ACC112 (cell line): ENCODE measurements around the gene CNNM2.

Experiments used
- H2AFZ ChIP-seq: fragments of 200-600 bp; sonication (generic); one replicate; pipeline ENCODE4 v1.6.0; 2017; ENCODE audit warnings: antibody characterized with exemption, low read length; ENCODE audit not compliant: unreplicated experiment
- H3K27ac ChIP-seq: fragments of 200-600 bp; sonication (generic); 2 replicates; pipeline ENCODE4 v1.5.1; 2014; ENCODE audit warnings: low read depth, mild to moderate bottlenecking, antibody characterized with exemption, low read length, moderate library complexity
- H3K27me3 ChIP-seq: fragments of 200-600 bp; sonication (generic); 2 replicates; pipeline ENCODE4 v1.6.1; 2014; ENCODE audit warnings: mild to moderate bottlenecking, antibody characterized with exemption, low read length, moderate library complexity, mixed read lengths; ENCODE audit not compliant: insufficient read depth
- H3K36me3 ChIP-seq: fragments of 200-600 bp; sonication (generic); 2 replicates; pipeline ENCODE4 v1.6.1; 2016; ENCODE audit warnings: mild to moderate bottlenecking, antibody characterized with exemption, low read length, moderate library complexity, mixed read lengths; ENCODE audit not compliant: insufficient read depth
- H3K4me1 ChIP-seq: fragments of 200-600 bp; sonication (generic); one replicate; pipeline ENCODE4 v1.6.1; 2016; ENCODE audit warnings: low read length, mixed read lengths; ENCODE audit not compliant: insufficient read depth, unreplicated experiment, control insufficient read depth
- H3K4me3 ChIP-seq: fragments of 200-600 bp; sonication (generic); 2 replicates; pipeline ENCODE4 v1.5.1; 2014; ENCODE audit warnings: mild to moderate bottlenecking, low read depth, low read length
- H3K79me2 ChIP-seq: fragments of 200-600 bp; sonication (generic); one replicate; pipeline ENCODE4 v1.6.0; 2016; ENCODE audit warnings: low read length; ENCODE audit not compliant: control insufficient read depth, unreplicated experiment, insufficient read depth

The CNNM2 gene

DNA sequence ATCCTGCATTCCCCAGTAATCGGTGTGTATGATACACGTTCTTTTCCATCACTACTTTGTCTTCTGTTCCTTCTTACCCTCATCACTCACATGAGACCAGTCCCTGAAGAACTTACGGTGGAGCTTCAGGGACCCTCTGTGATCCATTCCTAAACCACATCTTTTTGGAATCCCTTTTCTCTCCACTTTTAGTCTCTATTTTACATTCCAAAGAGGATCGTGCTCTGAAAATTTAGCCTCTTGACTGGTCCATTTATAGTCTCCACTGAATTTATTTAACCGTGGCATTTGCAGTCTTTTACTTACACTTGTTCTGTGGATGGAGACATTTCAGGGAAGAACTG lies 165.9 kb downstream of the CNNM2 start:
- no peak overlapping the region for H3K4me3 ChIP-seq
- H3K79me2 ChIP-seq, result no peaks in the 10 kb centered on the region
- peaks cover 11% of the 10 kb centered on the region; the same call in 1 of the 2 replicates for H3K36me3 ChIP-seq
- no peaks in the 10 kb centered on the region for H3K4me1 ChIP-seq
- no peaks in the 10 kb centered on the region for H3K27me3 ChIP-seq
- H2AFZ ChIP-seq, result no peak overlapping the region
- H3K27ac ChIP-seq, result no peak overlapping the region

DNA sequence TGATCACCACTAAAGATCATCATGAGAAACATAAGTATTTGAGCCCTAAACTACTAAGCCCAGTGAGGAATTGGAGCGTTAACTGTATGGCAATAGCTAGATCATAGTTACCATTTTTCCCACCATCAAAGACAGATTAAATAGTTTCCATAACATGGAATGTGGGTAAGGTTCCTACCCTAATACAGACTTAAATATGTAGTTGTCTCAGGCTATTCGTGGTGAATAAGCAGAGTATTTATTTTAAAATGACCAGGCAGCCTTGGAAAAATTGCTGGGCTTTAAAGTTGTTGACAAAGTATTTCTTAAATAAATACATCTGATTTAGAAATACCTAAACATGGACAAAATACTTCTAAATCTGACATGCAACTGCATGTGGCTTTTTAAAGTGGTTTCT lies 168.2 kb downstream of the CNNM2 start:
- Histone ChIP-seq H3K4me3 (no peak overlapping the region), H3K4me1 (no peaks in the 10 kb centered on the region), H3K36me3 (peaks cover 29% of the 10 kb centered on the region; the same call in 1 of the 2 replicates), H3K27me3 (no peaks in the 10 kb centered on the region), H2AFZ (no peak overlapping the region), H3K79me2 (no peaks in the 10 kb centered on the region), H3K27ac (no peak overlapping the region)

DNA sequence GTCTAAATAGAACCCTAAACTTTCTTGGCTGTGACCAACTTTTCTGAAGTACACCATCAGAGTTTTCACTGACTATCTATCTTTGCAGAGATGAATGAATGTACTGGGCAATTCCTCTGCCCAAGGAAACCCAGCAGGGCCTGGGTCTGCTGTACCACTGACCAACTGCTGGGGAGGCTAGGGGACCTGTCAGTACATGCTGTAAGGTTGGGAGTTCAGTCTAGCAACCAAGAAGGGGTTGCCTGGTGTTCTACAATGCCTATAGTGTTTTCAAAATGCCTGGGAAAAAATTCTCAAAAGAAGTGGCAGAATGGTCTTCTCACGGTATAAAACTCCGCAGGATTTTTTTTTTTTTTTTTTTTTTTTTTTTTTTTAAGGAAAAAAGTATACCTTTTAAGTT lies 168.7 kb downstream of the CNNM2 start:
- no peak overlapping the region for H3K4me3 ChIP-seq
- no peaks in the 10 kb centered on the region for H3K79me2 ChIP-seq
- peaks cover 31% of the 10 kb centered on the region; the same call in 1 of the 2 replicates for H3K36me3 ChIP-seq
- H2AFZ ChIP-seq, result no peak overlapping the region
- H3K4me1 ChIP-seq, result no peaks in the 10 kb centered on the region
- H3K27me3 ChIP-seq, result no peaks in the 10 kb centered on the region
- H3K27ac ChIP-seq, result no peak overlapping the region

DNA sequence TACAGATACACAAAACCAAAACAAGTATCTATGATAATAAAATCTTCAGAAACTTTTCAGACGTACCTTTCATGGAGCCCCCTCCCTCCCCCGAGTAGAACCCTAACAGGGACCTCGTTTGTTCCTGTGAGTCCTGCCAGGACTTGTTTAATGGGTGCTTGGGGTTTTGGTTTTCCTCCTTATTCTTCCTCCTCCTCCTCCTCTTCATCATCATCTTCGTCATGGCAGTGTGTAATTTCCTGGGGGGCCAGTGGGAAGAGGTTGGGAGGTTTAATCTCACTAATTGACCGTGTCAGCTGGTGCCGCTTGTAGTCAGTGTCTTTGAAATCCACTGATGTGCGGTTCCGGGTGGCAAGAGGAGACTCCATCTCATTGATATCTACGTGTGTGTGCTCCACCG lies 171.4 kb downstream of the CNNM2 start:
- no peaks in the 10 kb centered on the region for H3K4me1 ChIP-seq
- H3K27ac ChIP-seq, result no peak overlapping the region
- H3K79me2 ChIP-seq, result no peaks in the 10 kb centered on the region
- H3K4me3 ChIP-seq, result no peak overlapping the region
- H2AFZ ChIP-seq, result no peak overlapping the region
- H3K27me3 ChIP-seq, result no peaks in the 10 kb centered on the region
- H3K36me3 ChIP-seq, result peaks cover 51% of the 10 kb centered on the region

DNA sequence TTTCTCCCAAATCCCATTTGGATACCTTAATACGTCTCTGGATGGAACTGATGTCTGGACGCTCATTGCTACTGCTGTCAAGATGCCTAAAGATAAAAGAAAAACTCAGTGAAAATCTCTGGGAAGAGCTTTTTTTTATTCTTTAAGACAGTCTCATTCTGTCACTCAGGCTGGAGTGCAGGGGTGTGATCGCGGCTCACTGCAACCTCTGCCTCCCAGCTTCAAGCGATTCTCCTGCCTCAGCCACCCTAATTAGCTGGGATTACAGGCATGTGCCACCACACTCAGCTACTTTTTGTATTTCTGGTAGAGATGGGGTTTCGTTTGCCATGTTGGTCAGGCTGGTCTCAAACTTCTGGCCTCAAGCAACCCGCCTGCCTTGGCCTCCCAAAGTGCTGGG lies 172.8 kb downstream of the CNNM2 start:
- peaks cover 59% of the 10 kb centered on the region for H3K36me3 ChIP-seq

GRCh38 chr10:103095005-103095404 lies 176.9 kb downstream of the CNNM2 start:
- no peak overlapping the region for H3K27ac ChIP-seq
- no peaks in the 10 kb centered on the region for H3K4me1 ChIP-seq
- H3K79me2 ChIP-seq, result no peaks in the 10 kb centered on the region
- no peak overlapping the region for H3K4me3 ChIP-seq
- no peak overlapping the region for H2AFZ ChIP-seq
- H3K36me3 ChIP-seq, result peaks cover 63% of the 10 kb centered on the region
- H3K27me3 ChIP-seq, result no peaks in the 10 kb centered on the region

More for the DNA sequence above, 172.8 kb downstream of the CNNM2 start:
- H3K27me3 ChIP-seq, result no peaks in the 10 kb centered on the region
- no peaks in the 10 kb centered on the region for H3K79me2 ChIP-seq
- no peaks in the 10 kb centered on the region for H3K4me1 ChIP-seq
- H3K27ac ChIP-seq, result no peak overlapping the region
- no peak overlapping the region for H3K4me3 ChIP-seq
- no peak overlapping the region for H2AFZ ChIP-seq

DNA sequence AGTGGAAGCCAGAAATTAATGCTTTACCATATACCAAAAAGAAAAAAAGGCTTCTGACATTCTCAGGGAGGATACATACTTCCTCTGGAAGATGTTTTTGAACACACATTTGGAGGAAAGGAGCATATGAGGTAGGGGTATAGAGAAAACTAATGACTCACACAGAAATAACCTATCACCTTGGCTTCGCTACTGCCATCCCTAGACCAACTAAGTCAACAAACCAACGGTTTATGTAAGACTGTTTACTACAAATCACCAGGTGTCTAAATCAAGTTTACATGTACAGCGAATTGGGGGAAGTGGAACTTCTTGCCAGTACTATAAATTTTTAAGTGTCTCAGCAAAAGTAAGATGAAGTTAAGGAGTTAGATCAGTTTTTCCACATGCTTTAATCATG lies 178.0 kb downstream of the CNNM2 start:
- H3K36me3 ChIP-seq, result peaks cover 61% of the 10 kb centered on the region

DNA sequence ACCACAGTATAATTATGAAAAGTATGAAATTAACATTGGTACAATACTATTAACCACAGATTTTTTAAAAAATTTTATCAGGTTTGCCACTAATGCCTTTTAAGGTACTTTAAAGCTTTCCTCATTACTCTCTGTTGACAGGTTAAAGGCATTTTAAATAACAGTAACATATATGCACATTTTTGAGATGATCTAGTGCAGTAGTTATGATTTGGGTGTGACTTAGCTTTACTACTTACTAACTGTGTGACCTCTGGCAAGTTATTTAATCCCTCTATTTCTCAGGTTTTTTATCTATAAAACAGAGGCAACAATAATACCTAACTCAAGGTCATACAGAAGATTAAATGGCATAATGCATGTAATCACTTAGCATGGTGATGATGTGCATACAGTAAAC lies 180.1 kb downstream of the CNNM2 start:
- Histone ChIP-seq H3K27ac (no peak overlapping the region), H3K36me3 (peaks cover 44% of the 10 kb centered on the region)

More for the DNA sequence above, 178.0 kb downstream of the CNNM2 start:
- H3K27me3 ChIP-seq, result no peaks in the 10 kb centered on the region
- no peak overlapping the region for H2AFZ ChIP-seq
- H3K27ac ChIP-seq, result no peak overlapping the region
- no peak overlapping the region for H3K4me3 ChIP-seq
- no peaks in the 10 kb centered on the region for H3K4me1 ChIP-seq
- no peaks in the 10 kb centered on the region for H3K79me2 ChIP-seq

DNA sequence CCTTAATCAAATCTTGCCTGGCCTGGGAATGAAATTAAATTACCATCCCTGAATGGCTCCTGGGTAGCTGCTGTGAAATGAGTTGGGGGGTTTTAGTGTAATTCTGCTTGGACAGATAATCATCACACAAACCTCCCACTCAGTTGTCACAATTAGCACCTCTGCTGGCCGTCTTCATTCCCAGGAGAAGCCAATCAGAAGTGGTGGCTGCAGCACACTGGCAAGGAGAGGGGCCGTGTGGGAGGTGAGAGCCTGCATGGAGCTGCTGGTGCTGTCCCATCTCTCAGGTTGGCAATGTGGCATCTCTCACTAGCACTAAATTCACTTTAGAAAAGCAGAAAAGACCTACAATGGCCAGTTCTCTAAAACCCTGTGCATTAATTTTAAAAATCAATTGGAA lies 182.5 kb downstream of the CNNM2 start:
- Histone ChIP-seq H3K36me3 (peaks cover 43% of the 10 kb centered on the region), H3K4me3 (no peak overlapping the region), H2AFZ (no peak overlapping the region), H3K4me1 (no peaks in the 10 kb centered on the region), H3K79me2 (no peaks in the 10 kb centered on the region), H3K27ac (no peak overlapping the region), H3K27me3 (no peaks in the 10 kb centered on the region)

More for the DNA sequence above, 180.1 kb downstream of the CNNM2 start:
- H3K4me3 ChIP-seq, result no peak overlapping the region
- H3K79me2 ChIP-seq, result no peaks in the 10 kb centered on the region
- no peak overlapping the region for H2AFZ ChIP-seq
- H3K27me3 ChIP-seq, result no peaks in the 10 kb centered on the region
- no peaks in the 10 kb centered on the region for H3K4me1 ChIP-seq

- H3K27ac ChIP-seq, result no peak overlapping the region
- H3K4me3 ChIP-seq, result no peak overlapping the region
- H3K4me1 ChIP-seq, result no peaks in the 10 kb centered on the region
- H3K36me3 ChIP-seq, result peaks cover 44% of the 10 kb centered on the region
- H3K79me2 ChIP-seq, result no peaks in the 10 kb centered on the region
- H3K27me3 ChIP-seq, result no peaks in the 10 kb centered on the region
- H2AFZ ChIP-seq, result no peak overlapping the region
These were observed 184.1 kb downstream of the CNNM2 start for GRCh38 chr10:103102195-103102594.

DNA sequence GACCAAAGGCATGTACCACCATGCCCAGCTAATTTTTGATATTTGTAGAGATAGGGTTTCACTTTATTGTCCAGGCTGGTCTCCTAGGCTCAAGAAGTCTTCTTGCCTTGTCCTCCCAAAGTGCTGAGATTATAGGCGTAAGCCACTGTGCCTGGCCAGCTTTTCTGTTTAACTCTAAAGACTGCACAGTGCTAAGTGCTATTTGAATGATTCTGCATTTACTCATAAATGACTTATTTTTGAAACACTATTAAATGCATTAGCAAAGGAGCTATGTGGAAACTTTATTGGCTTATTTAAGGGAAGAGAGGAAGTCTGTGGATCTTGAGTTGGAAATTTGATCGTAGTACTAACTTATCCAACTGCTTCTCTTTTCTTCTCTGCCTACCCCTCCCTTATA lies 185.9 kb downstream of the CNNM2 start:
- Histone ChIP-seq H3K4me1 (no peaks in the 10 kb centered on the region), H2AFZ (no peak overlapping the region), H3K36me3 (peaks cover 28% of the 10 kb centered on the region), H3K27me3 (no peaks in the 10 kb centered on the region), H3K4me3 (no peak overlapping the region), H3K79me2 (no peaks in the 10 kb centered on the region), H3K27ac (no peak overlapping the region)
